Stimulated activated CD4-positive, alpha-beta T cell treated with anti-CD3 and anti-CD28 coated beads, TNF-alpha, amount 100 ng/mL, for 4 hours (primary cell): ENCODE results near the gene DCAF17.
"Not testable (repeated sequence)": the region's sequence is repeated elsewhere in the genome, so short reads cannot be mapped to it uniquely, and the experiment has no call there.

Experiments
- DNase-seq, 3 experiments: peaks; one replicate each; pipeline ENCODE4 v3.0.0-alpha.2; 2020; ENCODE audit warnings: low read depth in 3 of 3

The DCAF17 gene

DNA sequence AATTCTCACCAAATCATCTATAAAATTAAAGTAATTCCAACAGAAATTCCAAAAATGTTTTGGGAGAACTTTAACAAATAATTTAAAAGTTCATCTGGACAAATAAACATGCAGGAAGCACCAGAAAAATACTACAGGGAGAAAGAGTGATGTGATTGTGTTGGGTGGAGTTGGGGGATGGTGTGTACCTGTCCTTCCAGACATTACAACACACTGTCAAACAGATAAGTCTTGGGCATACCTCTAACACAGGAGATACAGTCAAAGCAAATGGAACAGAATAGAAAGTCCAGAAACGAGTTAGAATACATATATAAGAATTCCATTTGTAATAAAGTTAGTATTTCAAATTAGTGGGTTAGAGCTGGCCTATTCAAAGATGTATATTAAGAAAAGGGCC is 22.8 kb upstream of the DCAF17 start:
- DNase-seq, result no peak

DNA sequence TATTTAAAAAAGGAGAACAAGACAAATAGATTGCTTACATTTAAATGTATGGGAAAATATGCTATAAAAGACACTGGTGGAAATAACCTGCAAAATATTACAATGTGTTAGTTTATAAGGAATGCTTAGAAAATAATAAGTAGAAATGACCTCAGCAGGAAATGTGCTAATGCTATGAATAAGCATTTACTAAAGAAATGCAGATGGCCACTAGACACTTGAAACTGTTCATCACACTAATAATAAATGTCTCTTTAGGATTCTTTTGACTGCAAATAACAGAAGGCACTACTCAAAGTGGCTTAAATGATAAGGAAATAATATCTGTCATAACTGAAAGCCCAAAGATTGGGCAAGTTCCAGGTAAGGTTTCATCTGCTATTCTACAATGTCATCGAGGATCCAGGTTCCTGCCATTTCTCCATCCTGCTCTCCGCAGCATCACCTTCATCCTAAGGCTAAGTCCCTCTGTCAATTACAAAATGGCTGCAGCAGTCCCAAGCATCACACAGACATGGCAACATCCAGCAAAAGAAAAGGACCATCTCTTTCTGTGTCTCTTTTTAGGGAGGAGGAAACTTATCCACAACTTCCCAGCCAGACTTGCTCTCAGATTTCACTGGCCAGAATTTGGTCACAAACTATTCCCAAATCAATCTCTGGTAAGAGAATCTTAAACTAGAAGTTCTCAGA is 22.1 kb upstream of the DCAF17 start:
- no peak for DNase-seq

DNA sequence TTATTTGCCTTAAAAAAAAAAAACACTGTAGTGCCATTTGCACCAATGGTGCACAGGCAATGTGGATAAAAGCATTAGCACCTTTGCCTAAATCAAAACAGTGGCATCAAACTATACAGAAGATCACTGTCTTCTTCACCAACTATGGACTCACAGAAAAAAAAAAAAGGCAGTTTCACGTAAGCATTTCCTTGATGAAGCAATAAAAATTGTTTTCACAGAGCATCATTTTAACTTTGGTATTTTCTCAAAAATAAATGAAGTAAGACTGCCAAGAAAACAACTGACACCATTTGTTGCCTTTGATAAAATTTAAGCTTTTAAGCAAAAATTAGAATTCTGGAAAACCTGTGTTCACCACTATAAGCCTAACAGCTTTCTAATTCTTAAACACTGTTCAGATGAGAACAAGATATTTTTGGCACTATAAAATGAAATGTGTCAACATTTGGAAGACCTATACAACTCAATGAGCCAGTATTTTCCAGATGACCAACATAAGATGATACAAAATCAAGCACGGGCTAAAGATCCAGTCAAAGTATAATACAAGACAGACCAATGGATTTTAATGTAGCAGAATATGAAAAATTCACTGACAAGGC is 21.4 kb upstream of the DCAF17 start:
- DNase-seq, result no peak

DNA sequence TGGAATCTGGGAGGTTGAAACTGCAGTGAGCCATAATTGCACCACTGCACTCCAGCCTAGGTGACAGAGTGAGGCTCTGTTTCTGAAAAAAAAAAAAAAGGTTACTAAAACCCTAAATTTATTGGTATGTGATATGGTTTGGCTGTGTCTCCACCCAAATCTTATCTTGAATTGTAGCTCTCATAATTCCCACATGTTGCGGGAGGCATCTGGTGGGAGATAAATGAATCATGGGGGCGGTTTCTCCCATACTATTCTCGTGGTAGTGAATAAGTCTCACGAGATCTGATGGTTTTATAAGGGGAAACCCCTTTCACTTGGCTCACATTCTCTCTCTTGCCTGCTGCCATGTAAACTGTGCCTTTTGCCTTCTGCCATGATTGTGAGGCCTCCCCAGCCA is 19.4 kb upstream of the DCAF17 start:
- not testable (repeated sequence) for DNase-seq

DNA sequence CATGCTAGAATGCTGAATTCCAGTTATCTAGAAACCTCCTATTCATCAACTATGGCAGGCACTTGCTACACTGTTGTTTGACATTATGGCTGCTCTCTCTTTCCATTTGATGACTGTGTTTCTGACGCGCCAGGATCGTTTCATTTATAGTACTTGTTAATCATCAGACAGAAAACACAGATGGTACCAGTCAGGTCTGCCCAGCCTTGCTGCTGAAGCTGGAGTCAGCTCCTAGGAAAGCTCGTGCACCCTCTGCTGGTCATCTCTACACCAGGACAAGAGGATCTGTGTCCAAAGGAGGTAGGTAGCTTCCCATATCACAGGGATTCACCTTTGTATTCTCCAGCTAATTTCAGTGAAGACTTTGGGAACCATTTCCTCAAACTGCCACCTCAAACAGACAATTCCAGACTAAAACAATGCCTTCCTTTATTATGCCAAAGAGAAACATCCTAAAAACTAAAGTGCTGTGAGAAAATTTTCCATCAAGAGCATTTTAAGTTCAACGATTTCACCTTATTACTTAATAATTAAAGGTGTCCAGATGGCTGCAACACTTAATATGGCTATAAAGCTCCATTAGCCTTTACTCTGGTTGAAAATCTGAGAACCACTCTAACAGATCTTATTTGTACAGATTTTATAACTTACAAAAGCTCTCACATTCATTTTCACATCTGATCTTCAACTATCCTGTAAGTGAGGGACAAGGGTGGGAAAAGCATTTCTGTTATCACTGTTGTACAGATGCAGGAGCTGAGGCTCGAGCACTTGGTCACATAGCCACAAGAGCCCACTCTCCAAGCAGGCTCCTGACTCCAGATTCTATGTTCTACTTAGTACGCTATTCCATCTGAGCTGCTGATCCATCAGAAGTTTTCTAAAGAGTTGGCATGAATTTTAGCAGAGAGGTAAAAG is 17.8 kb upstream of the DCAF17 start:
- peak; percentile 45 to 70 (median 64) for DNase-seq

DNA sequence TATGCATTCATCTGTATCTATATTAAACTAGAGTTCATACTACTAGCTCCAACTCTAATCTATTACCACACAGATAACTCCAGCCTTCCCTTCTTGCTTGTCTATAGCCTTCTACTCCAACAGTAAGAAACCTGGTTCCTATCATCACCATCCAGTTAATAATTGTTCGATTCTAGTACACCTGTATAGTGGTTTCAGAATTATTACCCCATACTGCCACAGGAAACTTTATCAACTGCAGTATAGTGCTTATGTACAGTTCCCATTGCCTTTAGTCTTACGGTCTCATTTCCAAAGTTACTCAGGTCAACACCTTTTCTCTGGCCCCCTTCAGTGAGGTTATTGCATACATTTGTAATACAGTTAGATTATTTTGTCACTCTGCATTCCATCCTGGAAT is 14.7 kb upstream of the DCAF17 start:
- DNase-seq, result no peak

DNA sequence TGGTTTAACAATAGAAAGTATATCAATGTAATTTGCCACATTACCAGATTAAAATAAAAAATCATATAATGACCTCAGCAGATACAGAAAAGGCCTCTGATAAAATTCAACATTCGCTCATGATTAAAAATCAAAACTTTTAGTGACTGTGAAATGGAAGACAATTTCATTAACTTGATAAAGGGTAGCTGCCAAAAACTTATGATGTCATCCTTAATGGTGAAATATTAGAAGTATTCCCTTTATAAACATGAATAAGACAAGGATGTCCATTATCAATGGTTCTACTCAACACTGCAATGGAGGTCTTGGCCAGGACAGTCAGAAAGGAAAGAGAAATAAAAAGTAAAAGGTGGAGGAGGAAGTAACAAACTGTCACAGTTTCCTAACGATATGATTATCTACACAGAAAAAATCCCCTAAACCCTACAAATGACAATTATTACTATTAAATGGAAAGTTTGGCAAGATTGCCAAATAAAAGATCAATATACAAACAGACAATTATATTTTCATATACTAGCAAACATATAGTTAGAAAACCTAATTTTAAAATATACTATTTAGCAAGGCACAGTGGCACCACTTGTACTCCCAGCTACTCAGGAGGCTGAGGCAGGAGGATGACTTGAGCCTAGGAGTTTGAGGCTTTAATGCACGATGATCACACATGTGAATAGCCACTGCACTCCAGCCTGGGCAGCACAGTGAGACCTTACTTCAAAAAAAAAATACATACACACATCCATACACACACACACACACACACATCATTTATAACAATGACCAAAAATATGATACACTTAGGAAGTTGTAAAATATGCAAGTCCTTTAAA is 13.1 kb upstream of the DCAF17 start:
- no peak for DNase-seq

DNA sequence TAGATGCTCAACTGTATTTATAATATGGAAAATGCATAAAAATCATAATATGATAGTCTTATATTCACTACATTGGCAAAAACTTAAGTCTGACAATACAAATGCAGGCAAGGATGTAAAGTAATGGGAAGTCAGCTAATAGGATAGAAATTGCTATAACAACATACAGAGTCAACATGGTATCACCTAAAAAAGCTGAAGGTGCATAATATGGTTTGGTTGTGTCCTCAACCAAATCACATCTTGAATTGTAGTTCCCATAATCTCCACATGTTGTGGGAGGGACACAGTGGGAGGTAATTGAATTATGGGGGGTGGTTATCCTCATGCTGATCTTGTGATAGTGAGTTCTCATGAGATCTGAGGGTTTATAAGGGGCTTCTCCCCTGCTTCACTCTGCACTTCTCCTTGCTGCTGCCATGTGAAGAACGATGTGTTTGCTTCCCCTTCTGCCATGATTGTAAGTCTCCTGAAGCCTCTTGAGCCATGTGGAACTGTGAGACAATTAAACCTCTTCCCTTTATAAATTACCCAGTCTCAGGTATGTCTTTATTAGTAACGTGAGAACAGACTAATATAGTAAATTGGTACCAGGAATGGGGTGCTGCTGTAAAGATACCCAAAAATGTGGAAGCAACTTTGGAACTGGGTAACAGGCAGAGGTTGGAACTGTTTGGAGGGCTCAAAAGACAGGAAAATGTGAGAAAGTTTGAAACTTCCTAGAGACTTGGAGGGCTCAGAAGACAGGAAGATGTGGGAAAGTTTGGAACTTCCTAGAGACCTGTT is 11.1 kb upstream of the DCAF17 start:
- DNase-seq, result not testable (repeated sequence)

DNA sequence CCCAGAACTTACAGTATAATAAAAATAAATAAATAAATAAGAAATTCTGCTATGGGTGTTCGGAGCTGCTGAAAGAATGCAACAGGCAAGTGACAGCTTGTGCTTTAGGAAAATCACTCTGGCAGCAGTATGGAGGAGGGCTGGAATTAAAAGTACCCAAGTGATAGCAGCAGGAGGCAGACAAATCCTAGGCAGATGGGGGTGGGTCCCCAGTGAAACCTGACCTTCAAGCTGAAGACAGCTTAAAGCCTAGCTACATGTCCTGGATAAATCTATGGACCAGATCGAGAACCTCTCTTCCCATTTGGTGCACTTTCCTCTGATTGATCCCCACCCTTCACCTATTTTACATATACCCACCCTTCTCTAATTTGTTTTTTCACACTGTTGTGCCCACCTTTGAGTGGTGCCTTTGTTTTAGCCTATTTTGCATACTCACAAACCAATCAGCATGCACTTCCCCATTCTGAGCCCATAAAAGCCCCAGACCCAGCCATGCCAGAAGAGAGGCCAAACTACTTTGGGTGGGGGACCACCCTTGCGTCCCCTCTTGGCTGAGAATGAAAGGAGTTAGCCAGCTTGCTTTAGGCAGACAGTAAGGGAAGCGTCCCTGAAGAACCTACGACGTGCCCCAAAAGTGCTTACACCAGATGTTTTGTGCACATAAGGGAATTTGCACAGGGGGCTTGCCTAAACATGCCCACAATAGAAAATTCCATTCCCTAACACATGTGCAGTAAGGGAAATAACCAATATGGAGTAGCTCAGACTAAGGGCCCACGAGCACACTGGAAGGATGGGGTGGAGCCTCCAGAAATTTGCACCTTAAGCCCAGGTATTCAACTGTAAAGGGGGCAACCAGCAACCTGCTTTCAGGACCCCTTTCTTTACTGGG is 3.3 kb upstream of the DCAF17 start:
- DNase-seq, result no peak

DNA sequence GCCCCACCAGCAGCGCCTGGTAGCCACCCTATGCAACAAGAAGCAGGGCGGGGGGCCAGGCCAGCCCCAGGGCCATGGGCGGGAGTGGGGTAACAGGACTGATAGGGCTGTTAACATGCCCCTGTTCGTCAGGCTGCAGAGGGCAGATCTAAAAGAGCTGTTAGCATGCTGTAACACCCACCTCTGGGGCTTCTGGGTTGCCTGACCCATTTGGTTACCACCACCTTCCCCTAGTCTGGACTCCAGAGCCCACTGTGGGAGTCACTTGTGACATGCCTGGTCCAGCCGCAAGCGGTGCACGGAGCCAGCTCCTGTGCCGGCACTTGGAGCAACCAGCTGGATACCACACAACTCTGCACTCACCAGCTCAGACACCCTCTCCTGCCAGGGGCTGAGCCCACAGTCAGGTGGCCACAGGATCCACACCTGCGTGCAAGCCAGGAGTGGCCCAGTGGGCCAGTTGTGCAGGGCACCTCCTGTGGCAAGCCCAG is 2.3 kb upstream of the DCAF17 start:
- DNase-seq, result no peak

DNA sequence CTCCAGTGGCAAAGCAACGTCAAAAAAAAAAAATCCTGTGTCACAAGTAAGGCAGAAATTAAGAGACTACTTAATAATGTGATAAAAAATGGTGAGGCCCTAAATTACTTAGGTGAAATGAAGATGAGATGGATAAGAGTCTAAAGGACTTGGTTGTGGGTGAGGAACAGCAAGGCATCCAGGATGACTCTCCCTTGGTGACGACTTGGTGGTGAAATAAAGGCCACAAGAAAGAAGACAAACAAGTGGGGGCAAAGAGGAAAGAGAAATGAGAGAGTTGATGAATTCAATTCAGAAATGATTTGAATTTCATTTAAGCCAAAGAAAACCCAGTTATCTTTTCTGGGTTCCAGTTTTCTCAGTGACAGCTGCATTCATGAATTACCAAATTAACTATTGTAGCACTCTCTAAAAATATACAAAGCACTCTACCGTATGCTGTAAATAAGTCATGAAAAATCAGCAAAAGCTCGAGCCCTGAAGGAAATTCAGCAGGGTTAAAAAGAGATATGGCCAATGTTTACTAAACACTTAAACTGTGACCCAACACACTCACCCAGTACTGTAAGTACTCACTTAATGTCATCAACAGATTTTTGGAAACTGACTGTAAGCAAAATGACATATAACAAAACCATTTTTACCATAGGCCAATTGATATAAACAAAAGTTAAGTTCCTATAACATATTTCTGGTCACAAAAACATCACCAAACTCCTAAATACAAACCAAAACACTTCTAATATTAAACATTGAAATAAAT is 1.6 kb upstream of the DCAF17 start:
- DNase-seq, result no peak

DNA sequence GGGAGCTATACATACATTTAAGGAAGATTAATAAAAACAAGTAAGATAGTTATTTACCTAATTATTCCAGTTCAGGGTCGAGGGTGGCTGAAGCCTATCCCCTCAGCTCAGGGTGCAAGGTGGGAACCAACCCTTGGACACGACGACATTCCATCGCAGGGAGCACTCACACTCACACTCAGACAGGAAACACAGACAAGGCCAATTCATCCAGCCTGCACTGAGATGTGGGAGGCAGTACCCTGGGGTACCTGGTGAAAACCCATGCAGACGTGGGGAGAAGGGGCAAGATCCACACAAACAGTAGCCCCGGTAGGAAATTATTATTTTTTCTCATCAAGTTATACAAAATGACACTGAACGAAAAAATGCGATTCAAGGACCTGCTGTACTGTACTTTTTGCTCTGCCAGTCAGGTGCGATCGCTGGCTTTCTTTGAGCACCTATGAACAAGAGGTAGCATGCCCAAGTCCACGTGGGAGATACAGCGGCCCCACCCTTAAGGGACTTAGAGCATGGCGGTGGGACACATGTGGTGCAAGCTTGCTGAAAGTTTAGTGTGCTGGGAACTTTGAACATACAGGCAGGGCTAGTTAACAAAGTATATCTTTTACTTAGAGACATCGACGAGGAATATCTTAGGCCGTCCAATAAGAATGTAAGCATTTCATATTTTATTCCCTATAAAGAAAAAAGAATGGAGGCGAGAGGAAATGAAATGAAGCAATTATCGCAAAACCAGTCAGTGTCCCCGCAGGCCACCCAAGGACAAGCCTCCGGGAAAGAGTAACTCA is 860 bp upstream of the DCAF17 start:
- DNase-seq, result peak; percentile 9 to 22 (median 12)

DNA sequence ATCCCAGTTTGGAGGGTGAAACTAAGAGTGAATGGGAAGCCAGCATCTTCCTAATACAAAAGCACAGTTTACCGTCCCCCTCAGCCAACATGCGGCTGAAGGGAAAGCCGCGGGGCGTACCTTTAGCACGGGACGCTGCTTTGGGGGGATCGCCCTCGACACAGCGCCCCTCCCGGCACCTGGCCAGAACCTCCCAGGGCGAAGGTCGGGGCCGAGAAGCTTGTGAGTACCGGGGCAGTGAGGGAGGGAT is 338 bp upstream of the DCAF17 start, which contains the start of gene METTL8:
METTL8 (minus strand) TSS at position 228 of the 250 bp plus-strand sequence. CDS start 41,805 bp downstream, outside the sequence.
- no peak for DNase-seq

DNA sequence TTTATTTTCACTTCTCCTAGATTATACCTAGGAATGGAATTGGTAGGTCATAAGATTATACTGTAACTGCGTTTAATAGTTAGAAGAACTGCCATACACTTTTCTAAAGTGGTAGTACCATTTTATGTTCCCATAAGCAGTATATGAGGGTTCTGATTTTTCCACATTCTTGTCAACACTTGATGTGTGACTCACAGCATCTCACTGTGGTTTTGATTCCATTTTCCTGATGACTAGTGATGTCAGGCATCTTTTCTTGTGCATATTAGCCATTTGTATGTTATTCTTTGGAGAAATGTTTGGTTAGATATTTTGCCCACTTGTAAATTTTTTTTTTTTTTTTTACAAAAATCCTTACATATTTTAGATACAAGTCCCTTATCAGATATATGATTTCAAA is 2.3 kb downstream of the DCAF17 start:
- DNase-seq, result no peak

DNA sequence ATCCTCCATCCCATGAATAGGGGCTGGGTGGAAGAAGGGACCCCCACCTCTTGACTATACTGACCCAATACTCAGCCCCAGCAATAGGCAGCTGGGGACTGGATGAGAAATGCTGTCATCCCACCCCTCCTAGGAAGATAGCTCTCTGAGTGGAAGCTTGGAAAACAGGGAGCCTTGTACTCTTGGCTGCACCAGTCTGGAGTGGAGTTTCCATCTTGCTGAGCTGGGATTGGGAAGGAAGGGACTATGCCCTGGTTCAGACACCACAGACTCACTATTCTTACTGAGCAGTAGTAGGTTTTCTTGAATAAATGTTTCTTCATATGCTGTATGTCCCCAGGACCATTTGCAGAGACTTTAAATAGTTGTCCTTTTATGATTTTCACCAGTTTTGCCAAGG is 7.4 kb downstream of the DCAF17 start:
- no peak for DNase-seq

DNA sequence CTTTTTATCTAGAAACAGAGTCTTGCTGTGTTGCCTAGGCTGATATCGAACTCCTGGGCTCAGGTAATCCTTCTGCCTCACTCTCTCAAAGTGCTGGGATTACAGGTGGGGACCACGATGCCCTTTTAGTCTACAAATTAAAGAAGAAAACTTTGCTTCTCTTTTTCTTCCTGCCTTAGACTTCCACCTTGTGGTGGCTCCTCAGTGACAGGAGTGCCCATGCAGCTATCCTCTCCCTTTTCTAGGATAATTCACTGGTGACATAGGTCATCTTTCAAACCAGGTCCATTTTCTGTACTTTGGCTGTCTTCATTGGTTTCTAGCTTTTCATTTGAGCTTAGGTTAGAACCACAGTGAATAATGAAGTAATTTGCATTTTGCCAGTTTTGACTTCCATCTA is 13.6 kb downstream of the DCAF17 start:
- no peak for DNase-seq

DNA sequence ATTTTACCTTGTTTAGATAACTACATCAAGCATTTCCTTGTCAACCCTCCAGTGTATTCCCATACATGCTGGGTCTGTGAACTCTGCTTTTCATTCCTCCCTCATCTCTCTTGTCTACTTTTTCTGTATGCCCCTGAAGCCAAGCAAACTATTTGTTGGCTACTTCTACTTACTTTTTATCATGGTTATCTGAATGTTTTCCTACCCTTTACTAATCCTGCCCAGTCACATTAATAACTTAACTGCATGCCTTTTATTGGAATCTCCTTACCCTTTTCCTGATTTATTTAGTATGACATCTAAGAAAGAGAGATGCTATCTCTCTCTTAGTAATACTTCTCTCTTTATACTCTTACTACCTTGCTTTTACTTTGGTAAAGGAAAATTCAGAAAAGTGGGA is 17.0 kb downstream of the DCAF17 start:
- no peak for DNase-seq

DNA sequence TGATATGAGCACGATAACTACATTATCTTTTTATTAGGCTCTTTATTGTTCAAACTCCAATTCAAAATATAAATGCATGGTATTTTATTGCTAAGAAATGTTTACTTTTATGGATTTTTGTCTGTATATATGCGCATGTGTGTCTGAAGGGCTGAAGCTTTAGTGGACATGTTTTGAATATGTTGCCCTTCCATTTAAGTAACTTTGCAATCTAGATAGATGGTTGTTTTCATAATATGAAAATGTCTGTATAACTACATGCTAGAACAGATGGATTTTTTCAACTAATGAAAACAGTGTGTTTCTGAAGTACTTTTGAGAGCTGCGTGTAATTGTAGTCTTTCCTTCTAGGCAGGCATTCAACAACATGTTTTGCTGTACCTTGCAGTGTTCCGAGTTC is 18.7 kb downstream of the DCAF17 start:
- DNase-seq, result no peak
